Measurements from ENCODE around the gene IGSF21.

Gene IGSF21

DNA sequence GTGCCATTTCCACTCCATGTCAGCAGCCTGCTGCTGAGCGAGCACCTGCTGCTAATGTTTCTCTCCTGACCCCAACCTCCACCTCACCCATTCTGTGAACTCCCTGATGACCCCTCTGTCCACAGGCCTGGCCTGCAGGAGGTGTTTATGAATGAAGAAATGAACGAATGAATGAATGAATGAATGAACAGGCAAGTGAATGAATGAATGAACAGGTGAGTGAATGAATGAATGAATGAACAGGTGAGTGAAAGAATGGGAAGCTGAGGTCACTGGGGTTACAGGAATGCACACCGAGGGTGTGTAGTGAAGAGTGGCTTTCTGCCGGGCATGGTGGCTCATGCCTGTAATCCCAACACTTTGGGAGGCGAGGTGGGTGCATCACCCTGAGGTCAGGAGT lies 173.4 kb downstream of the IGSF21 start:
- DNase-seq (ENCODE audit: low read depth, low spot score) = no peak
- Histone ChIP-seq H3K4me1 (ENCODE audit: insufficient read depth, insufficient read length) (peaks cover 15% of the 10 kb centered on the region), H3K27me3 (ENCODE audit: insufficient read depth, insufficient read length) (no peaks in the 10 kb centered on the region), H3K9me3 (ENCODE audit: insufficient read depth, low read length) (no peaks in the 10 kb centered on the region), H3K4me3 (ENCODE audit: insufficient read length, low read depth) (no peak overlapping the region), H3K36me3 (ENCODE audit: insufficient read depth, insufficient read length, low read length) (no peaks in the 10 kb centered on the region), H3K9ac (ENCODE audit: insufficient read length, low read depth) (no peak overlapping the region)
- TF ChIP-seq SUZ12 (IDR thresholded peaks at IDR 0.05; ENCODE audit: extremely low read depth, insufficient read depth, insufficient read length) = no peak

DNA sequence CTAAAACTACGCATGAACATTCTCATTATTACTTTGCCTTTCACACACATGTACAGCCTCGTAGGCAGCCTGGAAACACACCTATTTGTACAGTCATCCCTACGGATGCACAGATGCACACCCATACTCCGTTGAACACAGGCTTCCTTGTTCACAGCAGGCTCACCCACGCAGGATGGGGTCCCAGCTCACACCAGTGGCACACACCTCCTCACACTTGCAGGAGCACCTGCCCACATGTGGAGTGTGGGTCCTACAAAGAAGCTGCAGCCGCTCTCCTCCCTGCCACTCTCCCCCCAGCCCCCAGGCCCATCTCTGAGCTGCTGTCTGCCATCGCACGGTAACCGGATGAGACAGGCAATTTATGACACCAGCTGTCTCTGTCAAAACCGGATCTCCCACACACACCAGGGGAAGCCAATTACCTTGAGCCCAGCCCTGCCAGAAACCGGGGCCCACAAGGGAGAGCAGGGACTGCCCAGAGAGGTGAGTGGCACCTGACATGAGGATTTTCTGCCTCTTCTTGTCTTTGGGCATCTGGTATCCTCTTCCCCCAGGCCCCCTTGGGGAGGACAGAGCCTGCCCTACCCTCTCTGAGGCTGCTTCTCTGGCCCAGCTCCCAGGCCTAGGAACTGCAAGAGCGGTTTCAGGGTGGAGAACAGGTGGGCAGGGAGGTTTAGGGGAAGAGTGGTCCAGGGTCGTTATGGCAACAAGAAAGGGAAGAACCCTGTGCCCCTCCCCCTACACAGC lies 175.4 kb downstream of the IGSF21 start:
- Histone ChIP-seq H3K36me3 (ENCODE audit: insufficient read depth, insufficient read length, low read length) (no peaks in the 10 kb centered on the region), H3K9ac (ENCODE audit: insufficient read length, low read depth) (no peak overlapping the region), H3K4me1 (ENCODE audit: insufficient read depth, insufficient read length) (peaks cover 15% of the 10 kb centered on the region), H3K27me3 (ENCODE audit: insufficient read depth, insufficient read length) (no peaks in the 10 kb centered on the region), H3K9me3 (ENCODE audit: insufficient read depth, low read length) (no peaks in the 10 kb centered on the region), H3K4me3 (ENCODE audit: insufficient read length, low read depth) (no peak overlapping the region)
- DNase-seq (ENCODE audit: low read depth, low spot score) = peak; percentile 67
- TF ChIP-seq YY1 (IDR thresholded peaks at IDR 0.05; ENCODE audit: insufficient read depth, insufficient read length) (no peak), SUZ12 (IDR thresholded peaks at IDR 0.05; ENCODE audit: extremely low read depth, insufficient read depth, insufficient read length) (no peak), ZNF274 (IDR thresholded peaks at IDR 0.05; ENCODE audit: low read depth, low read length) (no peak)

DNA sequence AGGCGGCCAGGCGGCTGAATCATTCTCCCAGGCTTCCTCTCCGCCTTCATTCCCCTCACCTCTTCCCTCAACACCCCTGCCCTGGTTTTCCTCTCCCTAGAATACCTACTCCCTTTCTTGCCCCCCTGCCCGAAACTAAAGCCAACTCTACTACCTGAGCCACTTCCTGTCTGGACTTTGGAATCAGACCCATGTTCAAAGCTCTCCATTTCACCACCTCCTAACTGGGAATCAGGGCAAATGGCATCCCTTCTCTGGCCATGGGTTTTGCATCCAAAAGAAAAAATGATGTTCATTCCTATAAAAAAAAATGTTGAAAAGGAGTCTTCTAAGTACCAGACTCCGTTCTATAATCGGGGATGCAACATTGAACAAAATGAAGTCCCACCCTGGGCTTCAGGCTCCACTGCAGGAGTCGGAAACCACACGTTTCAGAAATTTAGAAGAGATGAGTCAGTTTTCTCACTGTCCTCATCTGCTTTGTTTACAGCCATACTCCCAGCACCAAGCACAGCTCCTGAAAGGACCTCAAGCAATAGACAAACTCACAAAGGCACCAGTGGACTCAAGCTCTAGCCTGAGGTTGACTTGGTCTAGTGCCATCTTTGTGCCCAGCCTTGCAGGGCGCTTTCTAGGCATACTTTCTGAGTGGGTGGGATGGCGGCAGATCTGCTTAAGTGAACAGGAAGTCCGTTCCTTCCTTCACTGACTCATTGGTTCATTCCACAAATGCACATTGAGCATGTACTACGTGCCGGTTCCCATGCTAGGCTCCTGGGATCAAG lies 176.2 kb downstream of the IGSF21 start:
- no peaks in the 10 kb centered on the region for H3K9me3 ChIP-seq (ENCODE audit: insufficient read depth, low read length)
- H3K9ac ChIP-seq (ENCODE audit: insufficient read length, low read depth) = no peak overlapping the region
- DNase-seq (ENCODE audit: low read depth, low spot score) = no peak
- peaks cover 15% of the 10 kb centered on the region for H3K4me1 ChIP-seq (ENCODE audit: insufficient read depth, insufficient read length)
- no peak for TF ChIP-seq SUZ12 (IDR thresholded peaks at IDR 0.05; ENCODE audit: extremely low read depth, insufficient read depth, insufficient read length)
- TF ChIP-seq YY1 (IDR thresholded peaks at IDR 0.05; ENCODE audit: insufficient read depth, insufficient read length) = no peak
- no peak for TF ChIP-seq ZNF274 (IDR thresholded peaks at IDR 0.05; ENCODE audit: low read depth, low read length)
- no peaks in the 10 kb centered on the region for H3K36me3 ChIP-seq (ENCODE audit: insufficient read depth, insufficient read length, low read length)
- H3K27me3 ChIP-seq (ENCODE audit: insufficient read depth, insufficient read length) = no peaks in the 10 kb centered on the region
- no peak overlapping the region for H3K4me3 ChIP-seq (ENCODE audit: insufficient read length, low read depth)

DNA sequence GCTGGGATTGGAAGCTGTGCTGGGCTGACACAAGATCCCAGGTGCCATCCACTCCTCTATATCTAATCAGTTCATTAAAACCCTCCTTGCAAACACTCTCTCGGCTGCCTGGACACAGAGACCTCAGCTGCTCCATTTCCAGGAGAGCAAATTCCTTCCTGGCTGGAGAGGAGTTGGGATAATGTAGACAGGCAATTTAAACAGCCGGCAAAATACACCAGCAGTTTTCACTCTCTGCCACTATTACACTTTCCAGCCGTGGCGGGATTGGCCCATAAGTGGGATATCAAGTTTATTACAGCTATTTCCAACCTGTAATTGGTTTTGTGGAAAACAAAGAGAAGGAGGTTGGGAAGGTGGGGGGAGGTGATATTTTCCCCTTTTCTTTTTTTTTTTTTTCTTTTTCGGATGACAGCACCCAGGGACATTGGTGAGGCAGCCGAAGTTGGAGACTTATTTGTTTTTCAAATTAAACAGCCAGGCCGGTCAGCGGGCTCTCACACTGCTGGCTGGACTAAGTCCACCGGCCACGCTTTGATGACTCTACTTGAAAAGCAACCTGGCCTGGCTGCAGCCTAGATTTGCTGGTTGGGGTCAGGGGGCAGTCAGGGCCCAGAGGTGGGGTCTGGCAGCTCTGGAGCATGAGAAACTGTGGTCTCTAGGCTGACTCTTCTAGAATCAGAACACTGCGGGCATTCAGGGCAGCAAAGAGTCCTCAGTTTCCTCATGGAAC lies 177.4 kb downstream of the IGSF21 start:
- H3K4me3 ChIP-seq (ENCODE audit: insufficient read length, low read depth) = no peak overlapping the region
- H3K9ac ChIP-seq (ENCODE audit: insufficient read length, low read depth) = no peak overlapping the region
- no peak for DNase-seq (ENCODE audit: low read depth, low spot score)
- no peaks in the 10 kb centered on the region for H3K9me3 ChIP-seq (ENCODE audit: insufficient read depth, low read length)
- TF ChIP-seq SUZ12 (IDR thresholded peaks at IDR 0.05; ENCODE audit: extremely low read depth, insufficient read depth, insufficient read length) = no peak
- TF ChIP-seq ZNF274 (IDR thresholded peaks at IDR 0.05; ENCODE audit: low read depth, low read length) = no peak
- no peak for TF ChIP-seq YY1 (IDR thresholded peaks at IDR 0.05; ENCODE audit: insufficient read depth, insufficient read length)
- H3K27me3 ChIP-seq (ENCODE audit: insufficient read depth, insufficient read length) = no peaks in the 10 kb centered on the region
- H3K4me1 ChIP-seq (ENCODE audit: insufficient read depth, insufficient read length) = peaks cover 15% of the 10 kb centered on the region
- H3K36me3 ChIP-seq (ENCODE audit: insufficient read depth, insufficient read length, low read length) = no peaks in the 10 kb centered on the region

DNA sequence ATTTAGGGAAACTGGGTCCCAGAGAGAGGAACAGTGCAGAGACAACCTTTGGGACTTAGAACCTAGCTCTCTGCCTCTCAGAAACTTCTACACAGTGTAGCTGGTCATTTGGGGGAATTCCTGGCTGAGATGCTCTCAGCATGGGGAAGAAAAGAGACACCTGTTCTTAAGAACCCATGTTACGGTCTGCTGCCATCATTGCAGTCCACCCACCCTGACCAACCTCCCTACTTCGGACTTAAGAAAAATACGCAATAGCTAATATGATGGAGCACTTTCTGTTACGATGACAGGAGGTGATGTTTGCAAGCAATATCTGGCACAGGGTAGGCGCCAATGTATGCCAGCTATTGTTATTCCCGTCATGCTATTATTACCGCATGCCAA lies 177.9 kb downstream of the IGSF21 start:
- Histone ChIP-seq H3K9me3 (ENCODE audit: insufficient read depth, low read length) (no peaks in the 10 kb centered on the region), H3K27me3 (ENCODE audit: insufficient read depth, insufficient read length) (no peaks in the 10 kb centered on the region), H3K9ac (ENCODE audit: insufficient read length, low read depth) (no peak overlapping the region), H3K4me3 (ENCODE audit: insufficient read length, low read depth) (no peak overlapping the region), H3K36me3 (ENCODE audit: insufficient read depth, insufficient read length, low read length) (no peaks in the 10 kb centered on the region), H3K4me1 (ENCODE audit: insufficient read depth, insufficient read length) (peaks cover 18% of the 10 kb centered on the region)
- no peak for DNase-seq (ENCODE audit: low read depth, low spot score)
- TF ChIP-seq SUZ12 (IDR thresholded peaks at IDR 0.05; ENCODE audit: extremely low read depth, insufficient read depth, insufficient read length) (no peak), YY1 (IDR thresholded peaks at IDR 0.05; ENCODE audit: insufficient read depth, insufficient read length) (no peak), ZNF274 (IDR thresholded peaks at IDR 0.05; ENCODE audit: low read depth, low read length) (no peak)

DNA sequence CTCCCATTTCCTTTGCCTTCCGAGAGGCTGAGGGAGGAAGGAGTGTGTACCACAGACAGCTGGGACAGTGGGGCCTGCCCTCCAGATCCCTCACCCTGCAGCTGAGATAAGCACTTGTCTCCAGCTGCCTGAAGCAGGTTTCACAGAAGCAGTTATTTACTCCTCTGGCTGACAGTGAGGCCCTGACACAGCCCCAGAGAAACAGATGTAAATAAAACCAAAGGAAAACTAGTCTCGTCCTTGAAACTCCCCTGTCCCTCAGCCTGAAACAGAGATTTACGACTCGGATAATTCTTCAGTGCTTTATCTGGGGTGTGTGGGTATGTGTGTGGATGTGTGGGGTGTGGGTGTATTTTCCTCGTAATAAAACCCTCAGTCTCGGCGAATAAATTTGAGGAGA lies 181.1 kb downstream of the IGSF21 start:
- H3K9ac ChIP-seq (ENCODE audit: insufficient read length, low read depth) = peak overlapping the region; percentile 22
- peaks cover 21% of the 10 kb centered on the region for H3K4me1 ChIP-seq (ENCODE audit: insufficient read depth, insufficient read length)
- TF ChIP-seq SUZ12 (IDR thresholded peaks at IDR 0.05; ENCODE audit: extremely low read depth, insufficient read depth, insufficient read length) = no peak
- no peak for TF ChIP-seq YY1 (IDR thresholded peaks at IDR 0.05; ENCODE audit: insufficient read depth, insufficient read length)
- no peak for TF ChIP-seq ZNF274 (IDR thresholded peaks at IDR 0.05; ENCODE audit: low read depth, low read length)
- no peak overlapping the region for H3K4me3 ChIP-seq (ENCODE audit: insufficient read length, low read depth)
- H3K9me3 ChIP-seq (ENCODE audit: insufficient read depth, low read length) = no peaks in the 10 kb centered on the region
- no peak for DNase-seq (ENCODE audit: low read depth, low spot score)
- H3K27me3 ChIP-seq (ENCODE audit: insufficient read depth, insufficient read length) = no peaks in the 10 kb centered on the region
- H3K36me3 ChIP-seq (ENCODE audit: insufficient read depth, insufficient read length, low read length) = no peaks in the 10 kb centered on the region

DNA sequence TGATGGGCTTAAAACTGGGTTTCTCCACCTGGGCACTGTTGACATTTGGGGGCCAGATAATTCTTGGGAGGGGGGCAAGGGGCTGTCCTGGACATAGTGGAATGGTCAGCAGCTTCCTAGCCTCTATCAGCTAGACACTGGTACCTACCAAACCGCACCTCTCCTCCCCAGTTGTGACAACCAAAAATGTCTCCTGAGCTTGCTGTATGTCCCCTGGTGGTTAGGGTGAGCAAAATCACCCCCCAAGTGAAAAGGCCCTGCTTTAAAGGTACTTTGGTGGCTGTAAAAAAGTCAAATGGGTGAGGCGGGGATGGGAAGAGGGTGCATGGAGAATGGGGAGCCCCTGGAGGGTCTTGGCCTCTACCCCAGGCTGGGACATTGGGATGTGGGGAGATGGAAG lies 182.0 kb downstream of the IGSF21 start:
- no peak overlapping the region for H3K9ac ChIP-seq (ENCODE audit: insufficient read length, low read depth)
- no peak overlapping the region for H3K4me3 ChIP-seq (ENCODE audit: insufficient read length, low read depth)
- H3K27me3 ChIP-seq (ENCODE audit: insufficient read depth, insufficient read length) = no peaks in the 10 kb centered on the region
- H3K4me1 ChIP-seq (ENCODE audit: insufficient read depth, insufficient read length) = peaks cover 19% of the 10 kb centered on the region
- DNase-seq (ENCODE audit: low read depth, low spot score) = no peak
- no peaks in the 10 kb centered on the region for H3K9me3 ChIP-seq (ENCODE audit: insufficient read depth, low read length)
- H3K36me3 ChIP-seq (ENCODE audit: insufficient read depth, insufficient read length, low read length) = no peaks in the 10 kb centered on the region
- TF ChIP-seq SUZ12 (IDR thresholded peaks at IDR 0.05; ENCODE audit: extremely low read depth, insufficient read depth, insufficient read length) = no peak
- no peak for TF ChIP-seq ZNF274 (IDR thresholded peaks at IDR 0.05; ENCODE audit: low read depth, low read length)
- no peak for TF ChIP-seq YY1 (IDR thresholded peaks at IDR 0.05; ENCODE audit: insufficient read depth, insufficient read length)
